COLO668 (cell line): ENCODE results near the gene CRTAC1.

Source experiments
- DNase-seq: peaks from one replicate; lab custom pipeline; 2025; ENCODE audit not compliant: unreplicated experiment; lab: John Stamatoyannopoulos, UW

The CRTAC1 gene

GRCh38 chr10:98030093-98030821, at the start of gene CRTAC1:
Gene CRTAC1 (minus strand): TSS chr10:98030621. CDS start chr10:98030472, 149 bp downstream.
- DNase-seq, result peak; percentile 82

- no peak for DNase-seq
These were observed 48.4 kb upstream of the CRTAC1 start for GRCh38 chr10:98078774-98079173.

- DNase-seq, result no peak
These were observed 46.8 kb upstream of the CRTAC1 start for GRCh38 chr10:98077223-98077622.

- no peak for DNase-seq
These were observed 45.7 kb upstream of the CRTAC1 start for GRCh38 chr10:98076086-98076485.

GRCh38 chr10:98074315-98074911, 44.0 kb upstream of the CRTAC1 start:
- no peak for DNase-seq

- no peak for DNase-seq
These were observed 36.7 kb upstream of the CRTAC1 start for GRCh38 chr10:98067165-98067564.

- DNase-seq, result no peak
These were observed 33.3 kb upstream of the CRTAC1 start for GRCh38 chr10:98063740-98064027.

GRCh38 chr10:98062424-98062823, 32.0 kb upstream of the CRTAC1 start:
- DNase-seq, result no peak

GRCh38 chr10:98060079-98060478, 29.7 kb upstream of the CRTAC1 start:
- no peak for DNase-seq

GRCh38 chr10:98058295-98058694, 27.9 kb upstream of the CRTAC1 start:
- DNase-seq, result no peak

GRCh38 chr10:98055841-98056516, 25.6 kb upstream of the CRTAC1 start:
- DNase-seq, result peak; percentile 58

- DNase-seq, result no peak
These were observed 16.8 kb upstream of the CRTAC1 start for GRCh38 chr10:98047009-98047741.

- DNase-seq, result peak; percentile 58
These were observed 15.5 kb upstream of the CRTAC1 start for GRCh38 chr10:98045785-98046389.

GRCh38 chr10:98041352-98042043, 11.1 kb upstream of the CRTAC1 start:
- peak; percentile 63 for DNase-seq

GRCh38 chr10:98039690-98040381, 9.4 kb upstream of the CRTAC1 start:
- DNase-seq, result no peak

GRCh38 chr10:98038288-98038687, 7.9 kb upstream of the CRTAC1 start:
- DNase-seq, result peak; percentile 66

GRCh38 chr10:98035599-98035998, 5.2 kb upstream of the CRTAC1 start:
- DNase-seq, result no peak

- no peak for DNase-seq
These were observed 3.1 kb upstream of the CRTAC1 start for GRCh38 chr10:98033515-98033914.

- no peak for DNase-seq
These were observed 1.0 kb upstream of the CRTAC1 start for GRCh38 chr10:98031440-98031839.

- no peak for DNase-seq
These were observed 590 bp upstream of the CRTAC1 start for GRCh38 chr10:98030991-98031431.
